ENCODE measurements around the gene TAC3.

TAC3 gene

DNA sequence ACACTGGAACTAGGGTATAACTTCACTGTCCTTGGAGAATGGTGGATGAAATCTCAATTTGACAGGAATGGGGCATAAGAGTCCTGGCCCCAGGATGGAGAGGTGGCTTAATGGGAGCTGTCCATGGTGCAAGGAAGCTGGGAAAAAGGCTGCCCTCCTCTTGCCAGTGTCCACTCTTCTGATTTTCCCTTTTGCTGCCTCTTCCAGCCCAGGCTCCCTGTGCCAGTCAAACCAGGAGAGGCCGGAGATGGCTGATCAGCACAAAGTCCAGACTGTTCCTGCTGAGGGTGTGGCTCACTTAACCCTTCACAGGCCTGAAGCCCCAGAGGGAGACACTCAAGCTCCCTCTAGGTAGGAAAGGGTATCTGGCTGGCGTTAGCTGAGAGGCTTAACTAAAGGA lies 33.6 kb upstream of the TAC3 start, which contains the start of gene MYO1A:
TSS of gene MYO1A (minus strand) at position 240 of the 400 bp plus-strand sequence. CDS start 1,806 bp downstream, outside the sequence.
- no peak within 1 kb of the TSS for H3K4me3 ChIP-seq (ENCODE audit: low read depth, low read length)
- TF ChIP-seq CTCF (IDR thresholded peaks at IDR 0.05; ENCODE audit: low read depth, low read length): no peak

GRCh38 chr12:57049119-57049446 lies 32.8 kb upstream of the TAC3 start:
- TF ChIP-seq CTCF (IDR thresholded peaks at IDR 0.05; ENCODE audit: low read depth, low read length): no peak
- H3K4me3 ChIP-seq (ENCODE audit: low read depth, low read length): no peak overlapping the region

- no peak for TF ChIP-seq CTCF (IDR thresholded peaks at IDR 0.05; ENCODE audit: low read depth, low read length)
- H3K4me3 ChIP-seq (ENCODE audit: low read depth, low read length): no peak overlapping the region
Measured at GRCh38 chr12:57048423-57049118, 32.2 kb upstream of the TAC3 start.

DNA sequence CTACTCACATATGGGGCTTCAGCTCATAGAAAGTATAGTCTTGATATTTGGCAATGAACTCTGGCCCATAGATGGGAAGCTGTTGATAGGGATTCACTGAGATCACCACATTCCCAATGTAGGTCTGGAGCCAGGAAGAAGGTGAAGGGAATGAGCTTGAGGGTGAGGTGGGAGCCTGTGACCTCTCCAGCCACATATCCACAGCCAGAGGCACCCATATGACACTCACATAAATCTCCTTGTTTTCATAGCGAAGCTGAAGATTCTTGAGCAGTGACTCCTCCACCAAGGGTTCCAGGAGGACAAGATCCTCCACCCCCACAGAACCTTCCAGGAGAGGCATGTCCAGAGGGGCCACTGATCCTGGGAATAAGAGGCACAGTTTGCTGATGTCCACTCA lies 31.7 kb upstream of the TAC3 start:
- H3K4me3 ChIP-seq (ENCODE audit: low read depth, low read length): no peak overlapping the region

GRCh38 chr12:57046947-57047890 lies 30.9 kb upstream of the TAC3 start:
- TF ChIP-seq CTCF (IDR thresholded peaks at IDR 0.05; ENCODE audit: low read depth, low read length): no peak
- no peak overlapping the region for H3K4me3 ChIP-seq (ENCODE audit: low read depth, low read length)

More for the DNA sequence above, 31.7 kb upstream of the TAC3 start:
- no peak for TF ChIP-seq CTCF (IDR thresholded peaks at IDR 0.05; ENCODE audit: low read depth, low read length)

DNA sequence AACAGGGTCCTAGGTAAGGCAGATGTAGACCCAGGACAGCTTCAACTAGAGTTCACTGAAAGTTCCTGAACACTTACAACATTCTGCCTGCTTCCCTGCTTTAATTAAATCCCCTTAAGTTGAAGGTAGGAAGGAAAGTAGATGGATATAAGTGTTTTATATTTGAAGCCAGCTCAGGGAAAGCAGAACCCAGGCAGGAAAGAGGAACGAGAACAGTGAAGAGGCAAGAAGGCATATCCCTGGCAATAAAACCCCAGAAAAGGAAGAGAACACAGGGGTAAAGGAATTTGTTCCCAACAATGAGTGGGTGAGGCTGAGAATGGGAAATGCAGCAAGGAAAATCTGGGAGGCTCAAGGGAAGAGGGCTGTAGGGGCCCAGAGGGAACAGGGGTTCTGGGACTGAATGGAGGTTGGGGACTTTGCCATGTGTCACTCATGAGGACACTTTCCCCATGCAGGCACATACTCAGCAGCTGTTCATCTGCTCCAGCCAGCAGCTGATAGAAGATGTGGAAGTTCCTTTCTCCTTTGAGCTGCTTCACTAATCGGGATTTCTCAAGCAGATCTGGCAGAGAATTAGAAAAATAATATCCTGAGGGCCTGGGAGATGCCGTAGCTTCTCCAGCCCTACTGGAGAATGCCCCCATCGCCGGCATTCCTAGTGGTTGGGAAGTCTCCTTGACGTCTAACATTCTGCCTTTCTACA lies 29.9 kb upstream of the TAC3 start:
- no peak overlapping the region for H3K4me3 ChIP-seq (ENCODE audit: low read depth, low read length)
- no peak for TF ChIP-seq CTCF (IDR thresholded peaks at IDR 0.05; ENCODE audit: low read depth, low read length)
